SK-N-MC (cell line): ENCODE data around the gene SLC12A5.
"Not testable (repeated sequence)": the region's sequence is repeated elsewhere in the genome, so short reads cannot be mapped to it uniquely, and the experiment has no call there.

Source experiments
- DNase-seq: peaks from one replicate; pipeline ENCODE4 v3.0.0-alpha.2; 2011; ENCODE audit warnings: low read depth, low spot score
- H3K27ac ChIP-seq: fragments of 200-600 bp; sonication (generic); 2 replicates; pipeline ENCODE4 v1.5.1; 2016; ENCODE audit warnings: mixed run types
- H3K36me3 ChIP-seq: fragments of 200-600 bp; sonication (generic); 2 replicates; pipeline ENCODE4 v1.6.1; 2017; ENCODE audit warnings: antibody characterized with exemption, low read length, mixed read lengths; ENCODE audit not compliant: insufficient read depth
- H3K4me3 ChIP-seq: fragments of 200-600 bp; sonication (generic); 2 replicates; pipeline ENCODE4 v1.5.1; 2016
- H3K9ac ChIP-seq: fragments of 200-600 bp; sonication (generic); 2 replicates; pipeline ENCODE4 v1.8.0; 2017; ENCODE audit warnings: mixed run types, mixed read lengths; ENCODE audit not compliant: insufficient read length
- H3K9me3 ChIP-seq: fragments of 200-600 bp; sonication (generic); 2 replicates; pipeline ENCODE4 v1.6.1; 2017; ENCODE audit warnings: low read depth, mild to moderate bottlenecking, antibody characterized with exemption, low read length, moderate library complexity, mixed read lengths
- EZH2 ChIP-seq: fragments of 200-600 bp; sonication (generic); IDR thresholded peaks from one replicate; pipeline ENCODE4 v1.6.1; 2017; ENCODE audit warnings: antibody characterized with exemption
- FOXP2 ChIP-seq: optimal IDR thresholded peaks from 2 replicates; pipeline ENCODE3; 2011; ENCODE audit warnings: mild to moderate bottlenecking, moderate library complexity; ENCODE audit not compliant: insufficient read depth; ENCODE audit errors: extremely low read length, control extremely low read depth
- POLR2AphosphoS5 ChIP-seq: IDR thresholded peaks from 2 replicates; pipeline ENCODE4 v1.6.1; 2012; ENCODE audit warnings: mild to moderate bottlenecking, low read depth, low read length, borderline replicate concordance

SLC12A5 gene

DNA sequence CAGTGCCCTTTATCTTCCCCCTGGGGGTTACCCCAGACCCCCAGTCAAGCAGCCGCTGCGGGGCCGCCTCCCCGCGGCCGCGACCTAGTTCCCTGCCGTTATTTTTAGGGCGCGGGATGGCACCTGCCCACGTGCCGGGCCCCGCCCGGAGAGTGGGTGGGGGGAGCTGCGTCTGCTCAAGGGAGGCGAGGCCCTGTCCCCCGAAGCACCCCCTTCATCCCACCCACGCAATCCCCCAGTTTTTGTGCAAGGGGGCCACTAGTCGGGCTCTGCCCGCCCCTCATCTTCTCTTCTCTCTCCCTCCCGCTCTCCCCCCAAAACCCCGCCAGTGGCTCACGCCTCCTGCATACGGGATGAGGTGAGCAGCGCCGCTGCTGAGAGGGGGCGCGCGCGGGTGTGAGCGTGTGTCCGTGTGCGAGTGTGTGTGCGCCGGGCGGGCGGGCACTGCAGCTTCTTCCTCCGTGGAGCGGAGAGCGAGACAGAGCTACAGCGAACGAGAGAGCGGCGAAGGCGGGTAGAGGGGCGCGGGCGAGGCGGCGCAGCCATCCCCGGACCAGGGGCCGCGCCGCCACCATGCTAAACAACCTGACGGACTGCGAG is at the start of gene SLC12A5:
TSS of gene SLC12A5 (plus strand) at position 444 of the 600 bp plus-strand sequence. CDS start at position 574, 130 bp downstream.
- Histone ChIP-seq H3K4me3 (no peak within 1 kb of the TSS), H3K9ac (no peak within 1 kb of the TSS), H3K9me3 (no peaks in the 10 kb centered on the region), H3K27ac (no peak within 1 kb of the TSS), H3K36me3 (no peaks in the 10 kb centered on the region)
- TF ChIP-seq FOXP2 (no peak), POLR2AphosphoS5 (no peak), EZH2 (no peak)
- DNase-seq: no peak

DNA sequence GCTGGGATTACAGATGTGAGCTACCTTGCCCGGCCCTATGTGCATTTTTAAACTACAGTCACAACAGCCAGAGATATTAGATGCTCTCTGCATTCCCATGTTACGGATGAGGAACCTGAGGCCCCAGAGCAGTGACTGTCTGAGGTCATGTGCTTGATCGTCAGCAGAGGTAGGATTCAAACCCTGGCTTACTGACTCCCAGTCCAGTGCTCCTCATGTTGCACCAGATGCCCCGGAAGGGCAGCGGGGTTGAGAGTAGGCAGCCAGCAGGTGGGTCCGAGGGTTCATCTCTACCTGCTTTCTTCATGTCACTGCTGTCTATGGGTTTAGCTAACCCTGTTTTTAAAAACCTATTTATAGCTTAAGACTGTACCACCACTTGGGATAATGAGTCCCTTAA is 47.8 kb upstream of the SLC12A5 start:
- TF ChIP-seq POLR2AphosphoS5 (no peak), FOXP2 (no peak), EZH2 (no peak)
- H3K36me3 ChIP-seq: no peaks in the 10 kb centered on the region
- no peak for DNase-seq
- no peaks in the 10 kb centered on the region for H3K9me3 ChIP-seq
- no peak overlapping the region for H3K27ac ChIP-seq
- no peak overlapping the region for H3K4me3 ChIP-seq
- H3K9ac ChIP-seq: no peak overlapping the region

DNA sequence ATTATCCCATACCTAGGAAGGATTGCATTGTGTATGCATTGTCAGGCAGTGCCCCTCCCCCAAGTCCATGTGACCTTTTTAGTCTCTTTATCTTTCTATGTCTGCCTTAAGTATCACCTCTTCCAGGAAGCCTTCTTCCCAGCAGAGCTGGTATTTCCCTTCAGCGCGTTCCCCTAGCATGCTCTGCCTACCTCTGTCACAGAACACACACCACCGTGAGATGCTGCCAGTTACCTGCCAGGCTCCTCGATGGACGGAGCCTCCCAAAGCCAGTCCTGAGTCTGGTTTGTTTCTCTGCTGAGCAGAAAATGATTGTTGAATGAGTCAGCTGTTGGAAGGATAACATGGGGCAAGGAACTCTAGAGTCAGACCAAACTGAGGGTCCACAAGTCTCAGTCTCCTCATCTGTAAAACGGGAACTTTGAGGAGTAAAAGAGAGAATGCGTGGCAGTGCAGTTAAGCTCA is 45.7 kb upstream of the SLC12A5 start:
- no peaks in the 10 kb centered on the region for H3K9me3 ChIP-seq
- no peaks in the 10 kb centered on the region for H3K36me3 ChIP-seq
- no peak overlapping the region for H3K4me3 ChIP-seq
- no peak overlapping the region for H3K9ac ChIP-seq
- no peak overlapping the region for H3K27ac ChIP-seq
- no peak for DNase-seq
- no peak for TF ChIP-seq FOXP2
- no peak for TF ChIP-seq POLR2AphosphoS5
- TF ChIP-seq EZH2: no peak

DNA sequence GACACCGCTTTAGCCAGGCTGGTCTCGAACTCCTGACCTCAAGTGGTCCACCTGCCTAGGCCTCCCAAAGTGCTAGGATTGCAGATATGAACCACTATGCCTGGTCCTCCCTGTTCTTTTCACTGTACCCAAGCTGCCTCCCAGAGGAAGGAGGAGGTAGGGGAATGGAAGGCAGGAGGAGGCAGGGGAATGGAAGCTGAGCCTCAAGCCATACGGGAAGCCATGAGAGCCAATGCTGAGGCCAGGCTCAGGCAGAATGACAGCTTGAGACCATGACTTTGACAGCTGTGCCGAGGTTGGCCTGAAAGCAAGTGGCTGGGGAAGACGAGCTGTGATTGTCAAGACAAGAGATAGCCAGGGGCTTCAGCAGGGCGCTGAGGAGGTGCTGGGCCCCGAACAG is 43.4 kb upstream of the SLC12A5 start:
- Histone ChIP-seq H3K27ac (no peak overlapping the region), H3K9ac (no peak overlapping the region), H3K36me3 (no peaks in the 10 kb centered on the region), H3K4me3 (no peak overlapping the region), H3K9me3 (no peaks in the 10 kb centered on the region)
- no peak for TF ChIP-seq FOXP2
- TF ChIP-seq EZH2: no peak
- TF ChIP-seq POLR2AphosphoS5: no peak
- no peak for DNase-seq

DNA sequence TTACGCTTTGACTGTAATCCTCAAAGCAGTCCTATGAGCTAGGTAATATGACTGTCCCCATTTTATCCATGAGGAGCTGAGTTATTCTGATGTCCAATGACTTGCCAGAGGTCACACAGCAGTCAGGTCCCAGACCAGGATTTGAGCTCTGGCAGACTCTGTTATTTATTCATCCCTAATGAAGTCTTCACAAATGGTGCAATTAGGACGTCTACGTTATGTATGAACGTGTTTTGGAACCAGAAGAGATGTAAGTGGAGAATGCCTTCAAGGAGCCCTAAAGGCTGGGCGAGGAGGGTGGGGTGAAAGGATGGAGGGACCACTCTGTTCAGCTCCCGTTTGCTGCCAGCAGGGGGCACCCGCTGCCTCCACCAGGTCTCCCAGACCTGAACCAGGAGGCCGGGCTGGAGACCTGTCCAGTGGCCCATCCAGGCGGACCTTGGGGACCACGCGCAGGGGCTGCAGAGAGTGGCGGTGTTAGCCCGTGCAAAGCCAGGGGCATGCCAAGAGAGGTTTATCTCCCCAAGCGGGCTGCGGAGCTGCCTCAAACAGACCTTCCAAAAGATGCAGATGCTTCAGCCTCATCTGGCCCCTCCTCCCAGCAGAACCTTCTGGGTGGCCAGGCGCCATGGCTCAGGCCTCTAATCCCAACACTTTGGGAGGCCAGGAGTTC is 41.8 kb upstream of the SLC12A5 start:
- Histone ChIP-seq H3K9me3 (no peaks in the 10 kb centered on the region), H3K9ac (no peak overlapping the region), H3K4me3 (no peak overlapping the region), H3K27ac (no peak overlapping the region), H3K36me3 (no peaks in the 10 kb centered on the region)
- TF ChIP-seq EZH2 (no peak), FOXP2 (no peak), POLR2AphosphoS5 (no peak)
- no peak for DNase-seq

DNA sequence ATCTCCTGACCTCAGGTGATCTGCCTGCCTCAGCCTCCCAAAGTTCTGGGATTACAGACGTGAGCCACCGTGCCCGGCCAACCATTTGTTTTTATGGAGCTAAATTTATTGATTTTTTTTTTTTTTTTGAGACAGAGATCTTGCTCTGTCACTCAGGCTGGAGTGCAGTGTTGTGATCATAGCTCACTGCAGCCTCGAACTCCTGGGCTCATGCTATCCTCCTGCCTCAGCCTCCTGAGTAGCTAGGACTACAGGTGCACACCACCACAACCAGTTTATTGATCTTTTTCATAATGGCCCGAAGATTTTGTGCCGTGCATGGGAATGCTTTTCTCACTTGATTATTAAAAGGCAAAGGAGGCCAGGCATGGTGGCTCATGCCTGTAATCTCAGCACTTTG is 40.2 kb upstream of the SLC12A5 start:
- not testable (repeated sequence) for DNase-seq, H3K4me3 ChIP-seq, H3K36me3 ChIP-seq, H3K9me3 ChIP-seq, H3K9ac ChIP-seq, H3K27ac ChIP-seq

DNA sequence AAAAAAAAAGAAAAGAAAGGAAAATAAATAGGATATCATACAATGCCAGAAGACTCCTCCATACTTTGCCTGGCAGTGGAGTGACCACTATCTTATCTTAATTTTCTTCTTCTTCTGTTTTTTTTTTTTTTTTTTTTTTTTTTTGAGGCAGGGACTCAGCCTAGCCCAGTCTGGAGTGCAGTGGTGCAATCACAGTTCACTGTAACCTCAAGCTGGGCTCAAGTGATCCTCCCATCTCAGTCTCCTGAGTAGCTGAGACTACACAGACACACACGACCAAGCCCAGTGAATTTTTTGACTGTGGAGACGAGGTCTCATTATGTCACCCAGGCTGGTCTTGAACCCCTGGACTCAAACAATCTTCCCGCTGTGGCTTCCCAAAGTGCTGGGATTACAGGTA is 37.4 kb upstream of the SLC12A5 start:
- DNase-seq: no peak
- Histone ChIP-seq H3K9me3 (no peaks in the 10 kb centered on the region), H3K9ac (no peak overlapping the region), H3K36me3 (no peaks in the 10 kb centered on the region), H3K27ac (no peak overlapping the region), H3K4me3 (no peak overlapping the region)
- TF ChIP-seq FOXP2 (no peak), EZH2 (no peak), POLR2AphosphoS5 (no peak)

DNA sequence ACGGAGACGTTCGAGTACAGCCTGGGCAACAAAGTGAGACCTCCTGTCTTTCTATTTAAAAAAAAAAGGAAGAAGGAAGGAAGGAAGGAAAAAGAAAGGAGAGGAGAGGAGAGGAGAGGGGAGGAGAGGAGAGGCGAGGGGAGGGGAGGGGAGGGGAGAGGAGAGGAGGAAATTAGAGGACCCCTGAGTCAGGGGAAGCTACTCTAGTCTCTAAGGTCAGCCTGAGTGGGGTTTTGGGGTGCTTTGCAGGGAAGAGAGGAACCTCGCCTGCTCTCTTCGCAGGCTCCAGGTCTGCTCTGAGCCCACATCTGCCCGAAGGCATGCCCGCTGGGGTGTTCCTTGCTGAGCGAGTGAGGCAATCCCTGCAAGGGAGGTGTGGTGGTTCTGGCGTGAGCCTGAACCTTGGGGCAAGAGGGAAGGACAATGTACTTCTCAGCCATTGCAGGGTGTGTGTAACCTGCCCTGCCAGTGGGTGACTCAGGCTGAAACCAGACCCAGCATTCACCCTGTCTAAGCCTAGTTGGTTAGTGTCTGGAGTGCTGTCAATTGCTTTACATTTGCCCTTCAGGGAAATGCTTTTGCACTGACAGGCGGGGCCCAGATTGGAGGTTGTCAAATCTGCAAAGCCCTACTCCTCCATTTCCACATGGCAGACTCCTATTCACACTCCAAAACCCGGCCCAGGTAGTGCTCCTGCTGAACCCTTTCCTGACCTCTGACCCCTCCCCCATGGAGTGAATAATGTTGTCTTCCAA is 35.6 kb upstream of the SLC12A5 start:
- Histone ChIP-seq H3K27ac (peak overlapping the region; percentile 50; the same call in 1 of the 2 replicates), H3K36me3 (no peaks in the 10 kb centered on the region), H3K9me3 (no peaks in the 10 kb centered on the region), H3K9ac (no peak overlapping the region), H3K4me3 (no peak overlapping the region)
- DNase-seq: no peak
- no peak for TF ChIP-seq FOXP2
- TF ChIP-seq POLR2AphosphoS5: no peak
- TF ChIP-seq EZH2: no peak
